GM13977 (cell line): Measurements from ENCODE around the gene OR10H3.
"Not testable (repeated sequence)": the region's sequence is repeated elsewhere in the genome, so short reads cannot be mapped to it uniquely, and the experiment has no call there.

ENCODE experiments used
- DNase-seq: peaks from one replicate; pipeline ENCODE4 v3.0.0; 2012; ENCODE audit warnings: low spot score
- in situ Hi-C: fragments of 300-500 bp; cut with MboI; formaldehyde crosslinking; loops from one replicate; pipeline ENCODE4 v1.12.0; 2022; ENCODE audit warnings: low sequenced_read_pairs, low pct_unique_long_range_greater_than_20kb, mixed read lengths, inconsistent platforms; ENCODE audit not compliant: unreplicated experiment
- TF ChIP-seq, protein P1 (sequence below): IDR thresholded peaks from 2 replicates; pipeline ENCODE4 v1.5.1; 2012; ENCODE audit warnings: mild to moderate bottlenecking, control low read depth; ENCODE audit not compliant: insufficient read depth; ENCODE audit errors: extremely low read depth, missing control alignments

The OR10H3 gene

DNA sequence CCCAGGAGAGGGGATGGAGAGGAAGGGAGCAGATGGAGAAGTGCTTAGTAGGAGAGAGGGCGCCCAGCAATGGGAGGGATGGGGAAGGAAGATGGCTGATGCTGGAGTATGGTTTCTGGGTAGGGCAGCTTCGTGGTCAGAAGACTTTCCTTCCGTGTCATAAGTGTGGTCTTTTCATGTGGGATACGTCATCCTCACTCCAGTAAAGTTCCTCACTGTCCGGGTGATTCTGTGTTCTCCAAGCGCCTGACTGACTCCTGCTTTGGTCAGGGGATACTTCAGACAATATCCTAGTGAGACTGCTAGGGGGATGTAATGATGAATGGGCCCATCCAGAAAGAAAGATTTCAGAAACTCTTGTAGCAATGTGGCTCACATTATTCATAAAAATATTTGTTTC lies 3.9 kb upstream of the OR10H3 start:
- in situ Hi-C loops: no loop called here
- DNase-seq: no peak
- TF ChIP-seq, protein P1, sequence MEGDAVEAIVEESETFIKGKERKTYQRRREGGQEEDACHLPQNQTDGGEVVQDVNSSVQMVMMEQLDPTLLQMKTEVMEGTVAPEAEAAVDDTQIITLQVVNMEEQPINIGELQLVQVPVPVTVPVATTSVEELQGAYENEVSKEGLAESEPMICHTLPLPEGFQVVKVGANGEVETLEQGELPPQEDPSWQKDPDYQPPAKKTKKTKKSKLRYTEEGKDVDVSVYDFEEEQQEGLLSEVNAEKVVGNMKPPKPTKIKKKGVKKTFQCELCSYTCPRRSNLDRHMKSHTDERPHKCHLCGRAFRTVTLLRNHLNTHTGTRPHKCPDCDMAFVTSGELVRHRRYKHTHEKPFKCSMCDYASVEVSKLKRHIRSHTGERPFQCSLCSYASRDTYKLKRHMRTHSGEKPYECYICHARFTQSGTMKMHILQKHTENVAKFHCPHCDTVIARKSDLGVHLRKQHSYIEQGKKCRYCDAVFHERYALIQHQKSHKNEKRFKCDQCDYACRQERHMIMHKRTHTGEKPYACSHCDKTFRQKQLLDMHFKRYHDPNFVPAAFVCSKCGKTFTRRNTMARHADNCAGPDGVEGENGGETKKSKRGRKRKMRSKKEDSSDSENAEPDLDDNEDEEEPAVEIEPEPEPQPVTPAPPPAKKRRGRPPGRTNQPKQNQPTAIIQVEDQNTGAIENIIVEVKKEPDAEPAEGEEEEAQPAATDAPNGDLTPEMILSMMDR: no peak

- in situ Hi-C loops: no loop called here
- DNase-seq: no peak
- TF ChIP-seq, protein P1: no peak
Observed at GRCh38 chr19:15740785-15741184, 3.0 kb downstream of the OR10H3 start.

- DNase-seq: no peak
- TF ChIP-seq, protein P1: no peak
- in situ Hi-C loops: no loop called here
Observed at GRCh38 chr19:15748239-15748638, 10.5 kb downstream of the OR10H3 start.

DNA sequence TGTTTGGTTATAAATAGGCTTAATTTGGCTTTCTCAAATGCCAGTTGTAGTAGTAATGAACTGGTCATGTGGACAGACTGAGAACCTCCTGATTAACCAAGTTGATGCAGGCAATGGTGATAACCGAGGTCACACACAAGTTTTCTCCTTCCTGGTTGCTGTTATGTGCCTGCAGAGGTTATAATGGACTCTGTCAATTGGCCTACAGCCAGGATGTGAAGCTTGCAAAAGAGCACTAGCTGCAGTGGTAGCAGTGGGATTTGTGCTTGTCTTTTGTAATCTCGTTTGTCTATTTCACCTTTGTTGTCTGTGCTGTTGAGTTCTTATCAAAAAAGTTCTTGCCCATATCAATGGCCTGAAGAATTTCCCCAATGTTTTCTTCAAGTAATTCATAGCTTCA lies 20.6 kb downstream of the OR10H3 start:
- DNase-seq: no peak
- in situ Hi-C loops: no loop called here

GRCh38 chr19:15759962-15760565 lies 22.3 kb downstream of the OR10H3 start:
- in situ Hi-C loops: no loop called here
- TF ChIP-seq, protein P1: no peak
- no peak for DNase-seq

More for the DNA sequence above, 20.6 kb downstream of the OR10H3 start:
- TF ChIP-seq, protein P1: no peak

DNA sequence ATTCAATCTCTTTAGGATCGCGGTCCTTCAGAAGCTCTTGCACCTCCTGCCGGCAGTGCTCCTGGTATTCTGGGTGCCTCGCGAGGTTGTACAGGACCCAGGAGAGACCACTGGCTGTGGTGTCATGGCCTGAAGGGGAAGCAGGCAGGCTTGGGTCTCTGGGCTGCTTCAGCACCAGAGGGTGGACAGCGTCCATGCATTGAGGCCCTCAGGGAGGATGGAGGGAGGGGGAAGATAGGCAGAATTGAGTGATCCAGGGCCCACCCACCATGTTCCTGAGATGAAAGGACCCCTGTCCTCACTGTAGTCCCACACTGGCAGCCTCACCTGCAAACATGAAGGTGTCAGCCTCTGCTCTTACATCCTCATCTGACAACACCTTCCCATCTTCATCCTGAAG lies 31.8 kb downstream of the OR10H3 start:
- in situ Hi-C loops: no loop called here

DNA sequence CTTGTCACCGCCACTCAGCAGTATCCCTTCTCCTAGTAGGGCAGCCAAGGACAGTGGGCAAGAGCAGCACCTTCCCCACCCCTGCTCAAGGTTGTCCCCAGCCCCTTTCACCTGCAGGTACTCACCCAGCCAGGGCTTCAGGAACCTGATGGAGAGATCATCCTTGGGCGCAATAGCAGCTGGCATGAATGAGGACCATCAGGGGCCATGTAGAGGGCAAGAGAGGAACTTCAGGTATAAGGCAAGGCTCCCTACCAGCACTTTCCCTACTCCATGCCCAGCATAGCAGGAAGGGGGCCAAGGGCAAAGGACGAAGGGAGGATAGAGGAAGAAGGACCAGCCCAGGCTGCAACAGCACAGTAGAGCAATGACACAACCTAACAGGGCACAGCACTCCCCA lies 36.4 kb downstream of the OR10H3 start:
- not testable (repeated sequence) for DNase-seq

More for the DNA sequence above, 31.8 kb downstream of the OR10H3 start:
- TF ChIP-seq, protein P1: no peak
- no peak for DNase-seq

More for the DNA sequence above, 36.4 kb downstream of the OR10H3 start:
- in situ Hi-C loops: not testable (repeated sequence)
